ENCODE results near the gene P2RX6. TPM values are rescaled to one million over a fixed set of nuclear protein-coding genes. Genes with fewer than 3 reads are reported as not detected.

Gene P2RX6
- total RNA-seq, 2 experiments from 2014 or later, result not detected

DNA sequence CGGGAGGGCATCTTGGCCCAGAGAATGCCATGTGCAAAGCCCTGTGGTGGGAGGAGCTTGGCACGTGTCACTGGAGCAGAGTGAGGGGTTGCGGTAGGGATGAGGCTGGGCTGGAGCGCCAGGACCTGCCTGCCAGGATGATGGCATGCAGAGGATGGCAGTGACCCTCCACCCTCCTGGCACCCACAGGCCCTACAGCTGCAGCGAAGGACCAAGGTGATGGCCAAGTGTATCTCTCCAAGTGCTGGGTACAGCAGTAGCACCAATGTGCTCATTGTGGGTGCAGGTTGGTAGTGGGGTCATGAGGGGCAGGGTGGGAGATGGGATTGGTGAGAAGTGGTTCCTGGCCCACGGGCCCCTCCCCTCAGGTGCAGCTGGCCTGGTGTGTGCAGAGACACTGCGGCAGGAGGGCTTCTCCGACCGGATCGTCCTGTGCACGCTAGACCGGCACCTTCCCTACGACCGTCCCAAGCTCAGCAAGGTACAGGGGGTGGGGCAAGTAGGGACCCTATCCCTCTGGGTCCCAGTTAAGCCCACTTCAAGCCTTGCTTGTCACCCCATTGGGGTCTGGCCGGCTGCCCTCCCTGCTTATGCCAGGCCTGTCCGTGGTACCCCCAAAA is 40.5 kb upstream of the P2RX6 start:
- H3K36me3 Mint-ChIP-seq, result peaks cover 1% of the 10 kb centered on the region
- no peak for DNase-seq
- peaks cover 10% of the 10 kb centered on the region for H3K9me3 Mint-ChIP-seq
- H3K4me1 Mint-ChIP-seq (ENCODE audit: low read depth), result peaks cover 6% of the 10 kb centered on the region
- H3K27ac Mint-ChIP-seq, result no peak overlapping the region
- no peak overlapping the region for H3K4me3 Mint-ChIP-seq
- POLR2A ChIA-PET, result no interaction called here
- H3K27me3 Mint-ChIP-seq, result peaks cover 3% of the 10 kb centered on the region
- intact Hi-C loops (cut with micrococcal nuclease), result no loop called here
- CTCF ChIA-PET, result no interaction called here

DNA sequence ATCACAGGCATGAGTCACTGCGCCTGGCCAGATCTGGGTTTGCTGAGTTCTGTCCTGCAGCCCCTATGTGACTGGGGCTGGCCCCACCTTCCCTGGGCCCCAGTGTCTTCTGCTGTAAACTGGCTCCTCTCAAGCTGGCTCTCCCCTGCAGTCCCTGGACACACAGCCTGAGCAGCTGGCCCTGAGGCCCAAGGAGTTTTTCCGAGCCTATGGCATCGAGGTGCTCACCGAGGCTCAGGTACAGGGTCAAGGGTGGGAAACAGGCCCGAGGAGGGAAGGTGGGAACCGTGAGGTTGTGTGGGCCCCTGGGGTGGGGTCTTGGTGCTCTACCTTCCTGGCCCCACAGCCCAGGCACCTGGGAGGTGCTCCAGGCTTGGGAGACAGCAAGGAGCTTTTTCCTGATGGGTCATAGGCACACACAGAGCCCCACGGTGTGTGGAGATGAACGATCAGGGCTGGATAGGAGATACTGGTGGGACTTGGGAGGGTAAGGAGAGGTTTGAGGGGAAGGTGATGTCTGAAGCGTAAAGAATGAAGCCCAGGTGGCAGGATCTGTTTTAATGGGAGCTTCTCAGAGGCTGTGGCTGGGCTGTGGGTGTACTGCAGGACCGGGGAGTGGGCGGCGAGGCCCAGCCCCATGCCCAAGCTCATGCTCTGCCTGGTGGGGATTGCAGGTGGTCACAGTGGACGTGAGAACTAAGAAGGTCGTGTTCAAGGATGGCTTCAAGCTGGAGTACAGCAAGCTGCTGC is 39.2 kb upstream of the P2RX6 start:
- POLR2A ChIA-PET, result no interaction called here
- CTCF ChIA-PET, result interaction anchor here (0.8 kb wide), 1 partner anchor 15 kb away, joined by 3 read pairs; no protein-coding TSS in a partner anchor
- intact Hi-C loops (cut with micrococcal nuclease), result no loop called here

DNA sequence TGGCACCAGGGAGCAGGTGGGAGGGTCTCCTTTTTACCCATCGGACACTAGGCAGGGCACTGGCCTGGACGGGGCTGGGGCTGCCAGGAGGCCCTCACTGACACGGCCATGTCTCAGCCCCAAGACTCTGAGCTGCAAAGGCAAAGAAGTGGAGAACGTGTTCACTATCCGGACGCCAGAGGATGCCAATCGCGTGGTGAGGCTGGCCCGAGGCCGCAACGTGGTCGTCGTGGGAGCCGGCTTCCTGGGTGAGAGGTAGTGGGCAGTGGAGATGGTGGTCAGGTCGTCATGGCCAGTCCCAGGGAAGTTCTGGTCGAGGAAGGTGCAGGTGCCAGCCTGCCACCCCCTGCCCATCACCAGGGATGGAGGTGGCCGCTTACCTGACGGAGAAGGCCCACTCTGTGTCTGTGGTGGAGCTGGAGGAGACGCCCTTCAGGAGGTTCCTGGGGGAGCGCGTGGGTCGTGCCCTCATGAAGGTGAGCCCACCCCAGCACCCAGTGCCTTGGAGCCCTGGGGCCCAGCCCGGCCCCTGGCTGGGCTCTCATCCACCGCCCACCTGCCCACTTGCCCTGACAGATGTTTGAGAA is 38.6 kb upstream of the P2RX6 start:
- ChIA-PET CTCF (interaction anchor here (0.8 kb wide), 1 partner anchor 16 kb away, joined by 3 read pairs; no protein-coding TSS in a partner anchor), POLR2A (no interaction called here)
- H3K27ac Mint-ChIP-seq, result no peak overlapping the region
- no peak for DNase-seq
- H3K27me3 Mint-ChIP-seq, result peaks cover 3% of the 10 kb centered on the region
- intact Hi-C loops (cut with micrococcal nuclease), result no loop called here
- H3K4me1 Mint-ChIP-seq (ENCODE audit: low read depth), result peaks cover 24% of the 10 kb centered on the region
- peaks cover 1% of the 10 kb centered on the region for H3K36me3 Mint-ChIP-seq
- H3K4me3 Mint-ChIP-seq, result no peak overlapping the region
- H3K9me3 Mint-ChIP-seq, result peaks cover 10% of the 10 kb centered on the region

More for the DNA sequence above, 39.2 kb upstream of the P2RX6 start:
- Mint-ChIP-seq H3K36me3 (peaks cover 1% of the 10 kb centered on the region), H3K9me3 (peaks cover 10% of the 10 kb centered on the region), H3K27me3 (peaks cover 3% of the 10 kb centered on the region), H3K4me1 (ENCODE audit: low read depth) (peaks cover 17% of the 10 kb centered on the region), H3K27ac (no peak overlapping the region), H3K4me3 (no peak overlapping the region)
- DNase-seq, result no peak

DNA sequence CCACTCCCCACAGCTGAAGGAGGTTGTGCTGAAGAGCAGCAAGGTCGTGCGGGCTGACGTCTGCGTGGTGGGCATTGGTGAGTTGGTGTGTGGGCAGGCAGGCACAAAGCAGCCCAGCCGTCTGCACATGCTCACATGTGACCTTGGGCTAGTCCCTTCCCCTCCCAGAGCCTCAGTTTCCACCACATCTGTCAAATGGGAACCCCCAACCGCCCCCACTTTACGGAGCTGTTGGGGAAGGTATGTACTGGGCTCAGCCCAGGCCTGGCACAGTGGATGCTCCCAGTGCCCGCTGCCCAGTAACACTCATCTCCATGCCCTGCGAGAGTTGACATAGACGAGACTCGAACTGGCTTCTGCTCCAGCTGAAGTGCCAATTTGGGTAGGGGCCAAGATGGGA is 37.9 kb upstream of the P2RX6 start:
- peaks cover 3% of the 10 kb centered on the region for H3K27me3 Mint-ChIP-seq
- intact Hi-C loops (cut with micrococcal nuclease), result no loop called here
- ChIA-PET POLR2A (no interaction called here), CTCF (no interaction called here)
- no peak for DNase-seq
- H3K4me3 Mint-ChIP-seq, result no peak overlapping the region
- H3K27ac Mint-ChIP-seq, result no peak overlapping the region
- peaks cover 10% of the 10 kb centered on the region for H3K9me3 Mint-ChIP-seq
- peaks cover 26% of the 10 kb centered on the region for H3K4me1 Mint-ChIP-seq (ENCODE audit: low read depth)
- H3K36me3 Mint-ChIP-seq, result peaks cover 1% of the 10 kb centered on the region

DNA sequence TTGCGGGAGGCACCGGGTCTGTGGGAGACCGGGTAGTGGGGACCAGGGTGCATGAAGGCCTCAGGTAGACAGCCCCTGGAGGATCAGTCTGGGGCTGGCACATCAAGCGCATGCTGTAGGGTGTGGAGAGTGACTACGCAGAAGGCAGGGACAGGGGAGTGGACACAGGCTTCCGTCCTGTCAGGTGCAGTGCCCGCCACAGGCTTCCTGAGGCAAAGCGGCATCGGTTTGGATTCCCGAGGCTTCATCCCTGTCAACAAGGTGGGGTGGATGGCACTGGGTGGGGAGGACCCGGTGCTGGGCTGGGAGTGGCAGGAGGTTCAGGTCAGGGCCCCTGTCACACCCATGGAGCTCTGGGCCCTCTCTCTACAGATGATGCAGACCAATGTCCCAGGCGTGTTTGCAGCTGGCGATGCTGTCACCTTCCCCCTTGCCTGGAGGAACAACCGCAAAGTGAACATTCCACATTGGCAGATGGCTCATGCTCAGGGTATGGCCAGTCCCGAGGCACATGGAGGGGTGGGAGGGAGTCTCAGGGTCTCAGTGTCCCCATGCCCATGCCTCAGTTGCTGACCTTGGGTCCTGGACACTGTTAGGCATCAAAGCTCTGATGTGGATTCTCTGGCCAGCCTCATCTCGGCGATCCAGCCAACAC is 37.3 kb upstream of the P2RX6 start:
- H3K4me3 Mint-ChIP-seq, result no peak overlapping the region
- CTCF ChIA-PET, result no interaction called here
- DNase-seq, result no peak
- peaks cover 4% of the 10 kb centered on the region for H3K36me3 Mint-ChIP-seq
- H3K9me3 Mint-ChIP-seq, result peaks cover 10% of the 10 kb centered on the region
- peaks cover 27% of the 10 kb centered on the region for H3K4me1 Mint-ChIP-seq (ENCODE audit: low read depth)
- POLR2A ChIA-PET, result no interaction called here
- no peak overlapping the region for H3K27ac Mint-ChIP-seq
- intact Hi-C loops (cut with micrococcal nuclease), result no loop called here
- H3K27me3 Mint-ChIP-seq, result peaks cover 3% of the 10 kb centered on the region

DNA sequence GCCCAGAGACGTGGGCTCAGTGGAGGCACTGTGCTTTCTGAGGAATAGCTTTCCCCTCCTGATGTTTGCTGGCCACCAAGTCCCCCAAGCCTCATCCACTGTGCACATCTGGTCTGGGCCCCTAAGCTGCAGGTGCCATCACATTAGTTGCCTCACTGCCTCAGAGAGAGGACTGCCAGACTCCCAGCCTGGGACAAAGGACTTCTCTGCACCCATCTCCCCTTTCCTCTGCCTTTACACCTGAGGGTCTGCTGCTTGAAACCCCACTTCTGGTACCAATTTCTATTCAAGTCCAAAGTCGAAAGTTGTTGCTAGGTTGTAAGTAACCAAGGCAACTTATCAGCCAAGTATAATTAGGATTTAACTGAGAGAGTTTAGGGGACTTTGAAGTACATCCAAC is 36.5 kb upstream of the P2RX6 start:
- intact Hi-C loops (cut with micrococcal nuclease), result no loop called here
- Mint-ChIP-seq H3K27ac (no peak overlapping the region), H3K4me3 (no peak overlapping the region), H3K36me3 (peaks cover 5% of the 10 kb centered on the region), H3K9me3 (peaks cover 10% of the 10 kb centered on the region), H3K27me3 (peaks cover 3% of the 10 kb centered on the region), H3K4me1 (ENCODE audit: low read depth) (peaks cover 35% of the 10 kb centered on the region)
- no peak for DNase-seq
- POLR2A ChIA-PET, result no interaction called here
- CTCF ChIA-PET, result interaction anchor here (1.0 kb wide), 1 partner anchor 63 kb away, joined by 3 read pairs; no protein-coding TSS in a partner anchor

DNA sequence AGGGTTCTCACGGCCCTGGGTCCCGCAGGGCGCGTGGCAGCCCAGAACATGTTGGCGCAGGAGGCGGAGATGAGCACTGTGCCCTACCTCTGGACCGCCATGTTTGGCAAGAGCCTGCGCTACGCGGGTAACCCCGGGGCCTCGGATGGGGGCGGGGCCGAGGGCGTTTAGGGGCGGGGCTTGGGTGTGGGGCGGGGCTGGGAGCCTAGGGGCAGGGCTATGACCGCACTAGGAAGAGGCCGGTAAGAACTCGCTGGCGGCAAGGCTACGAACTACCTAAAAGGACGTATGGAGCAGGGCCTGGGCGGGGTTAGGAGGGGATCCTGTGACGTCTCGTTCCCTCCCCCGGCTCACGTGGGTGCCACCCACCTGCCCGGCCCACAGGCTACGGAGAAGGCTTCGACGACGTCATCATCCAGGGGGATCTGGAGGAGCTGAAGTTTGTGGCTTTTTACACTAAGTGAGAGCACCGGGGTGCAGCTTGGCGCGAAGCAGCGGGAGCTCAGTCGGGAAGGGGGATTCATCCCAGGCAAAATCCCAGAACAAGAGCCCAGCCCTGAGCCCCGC is 35.6 kb upstream of the P2RX6 start:
- peaks cover 43% of the 10 kb centered on the region for H3K4me1 Mint-ChIP-seq (ENCODE audit: low read depth)
- H3K27me3 Mint-ChIP-seq, result peaks cover 3% of the 10 kb centered on the region
- intact Hi-C loops (cut with micrococcal nuclease), result no loop called here
- H3K4me3 Mint-ChIP-seq, result peak overlapping the region; percentile 64
- H3K27ac Mint-ChIP-seq, result no peak overlapping the region
- peaks cover 9% of the 10 kb centered on the region for H3K36me3 Mint-ChIP-seq
- ChIA-PET POLR2A (interaction anchor here (0.6 kb wide), 1 partner anchor 23 kb away, joined by 3 read pairs; the partner anchor contains the start of gene THAP7), CTCF (interaction anchor here (0.8 to 3.1 kb wide), 3 partner anchors 18 to 62 kb away, joined by 3 to 17 read pairs (median 3); partner anchors contain the start of gene THAP7)
- H3K9me3 Mint-ChIP-seq, result peaks cover 10% of the 10 kb centered on the region
- DNase-seq, result peak; percentile 80

DNA sequence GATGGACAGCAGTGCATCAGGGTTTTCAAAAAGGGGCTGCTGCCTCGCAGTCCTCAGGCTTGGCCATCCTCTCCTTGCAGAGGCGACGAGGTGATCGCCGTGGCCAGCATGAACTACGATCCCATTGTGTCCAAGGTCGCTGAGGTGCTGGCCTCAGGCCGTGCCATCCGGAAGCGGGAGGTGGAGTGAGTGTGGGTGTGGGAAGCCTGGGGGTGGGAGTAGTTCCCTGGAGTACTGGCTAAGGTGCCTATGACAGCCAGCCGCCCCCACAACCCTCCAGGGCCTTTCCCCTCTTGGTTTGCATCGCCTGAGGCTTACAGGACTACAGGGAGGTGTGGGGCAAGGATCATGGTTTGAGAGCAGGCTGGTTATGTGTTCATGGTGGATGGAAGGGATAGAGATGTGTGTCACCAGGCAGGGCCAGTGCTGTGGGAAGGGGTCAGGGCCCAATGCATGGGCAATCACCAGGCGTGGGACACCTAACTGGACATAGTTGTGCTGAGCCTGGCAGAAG is 35.0 kb upstream of the P2RX6 start:
- intact Hi-C loops (cut with micrococcal nuclease), result no loop called here
- H3K4me3 Mint-ChIP-seq, result no peak overlapping the region
- peaks cover 3% of the 10 kb centered on the region for H3K27me3 Mint-ChIP-seq
- ChIA-PET POLR2A (interaction anchor here (1.2 kb wide), 1 partner anchor 21 kb away, joined by 3 read pairs; no protein-coding TSS in a partner anchor), CTCF (interaction anchor here (0.6 to 3.1 kb wide), 2 partner anchors 19 to 23 kb away, joined by 3 to 17 read pairs; partner anchors contain the start of gene THAP7)
- H3K4me1 Mint-ChIP-seq (ENCODE audit: low read depth), result peaks cover 43% of the 10 kb centered on the region
- no peak for DNase-seq
- H3K9me3 Mint-ChIP-seq, result peaks cover 10% of the 10 kb centered on the region
- H3K27ac Mint-ChIP-seq, result no peak overlapping the region
- peaks cover 9% of the 10 kb centered on the region for H3K36me3 Mint-ChIP-seq

DNA sequence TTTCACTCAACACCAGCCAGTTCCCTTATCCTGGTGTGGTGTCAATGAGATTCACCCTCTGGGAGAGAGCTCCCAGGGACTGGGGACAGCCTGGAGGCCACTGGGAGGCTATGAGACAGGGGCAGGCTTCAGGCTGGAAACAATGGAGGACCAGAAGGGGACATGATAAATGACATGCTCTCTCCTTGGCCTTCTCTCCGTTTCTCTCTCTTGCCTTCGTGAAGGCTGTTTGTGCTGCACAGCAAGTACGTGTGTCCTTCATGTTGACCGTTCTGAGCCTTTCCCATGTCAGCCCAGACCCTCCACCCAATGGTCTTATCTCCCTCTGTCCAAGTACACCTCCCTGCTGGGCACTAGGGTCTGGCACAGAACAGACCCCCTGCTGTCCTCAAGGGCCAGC is 34.4 kb upstream of the P2RX6 start:
- peaks cover 9% of the 10 kb centered on the region for H3K36me3 Mint-ChIP-seq
- peaks cover 10% of the 10 kb centered on the region for H3K9me3 Mint-ChIP-seq
- CTCF ChIA-PET, result interaction anchor here (0.6 to 3.1 kb wide), 3 partner anchors 19 to 135 kb away, joined by 3 to 17 read pairs (median 3); partner anchors contain the start of gene THAP7
- intact Hi-C loops (cut with micrococcal nuclease), result no loop called here
- H3K27ac Mint-ChIP-seq, result no peak overlapping the region
- H3K27me3 Mint-ChIP-seq, result peaks cover 3% of the 10 kb centered on the region
- H3K4me3 Mint-ChIP-seq, result no peak overlapping the region
- POLR2A ChIA-PET, result interaction anchor here (1.2 kb wide), 1 partner anchor 20 kb away, joined by 3 read pairs; no protein-coding TSS in a partner anchor
- no peak for DNase-seq
- H3K4me1 Mint-ChIP-seq (ENCODE audit: low read depth), result peaks cover 43% of the 10 kb centered on the region

DNA sequence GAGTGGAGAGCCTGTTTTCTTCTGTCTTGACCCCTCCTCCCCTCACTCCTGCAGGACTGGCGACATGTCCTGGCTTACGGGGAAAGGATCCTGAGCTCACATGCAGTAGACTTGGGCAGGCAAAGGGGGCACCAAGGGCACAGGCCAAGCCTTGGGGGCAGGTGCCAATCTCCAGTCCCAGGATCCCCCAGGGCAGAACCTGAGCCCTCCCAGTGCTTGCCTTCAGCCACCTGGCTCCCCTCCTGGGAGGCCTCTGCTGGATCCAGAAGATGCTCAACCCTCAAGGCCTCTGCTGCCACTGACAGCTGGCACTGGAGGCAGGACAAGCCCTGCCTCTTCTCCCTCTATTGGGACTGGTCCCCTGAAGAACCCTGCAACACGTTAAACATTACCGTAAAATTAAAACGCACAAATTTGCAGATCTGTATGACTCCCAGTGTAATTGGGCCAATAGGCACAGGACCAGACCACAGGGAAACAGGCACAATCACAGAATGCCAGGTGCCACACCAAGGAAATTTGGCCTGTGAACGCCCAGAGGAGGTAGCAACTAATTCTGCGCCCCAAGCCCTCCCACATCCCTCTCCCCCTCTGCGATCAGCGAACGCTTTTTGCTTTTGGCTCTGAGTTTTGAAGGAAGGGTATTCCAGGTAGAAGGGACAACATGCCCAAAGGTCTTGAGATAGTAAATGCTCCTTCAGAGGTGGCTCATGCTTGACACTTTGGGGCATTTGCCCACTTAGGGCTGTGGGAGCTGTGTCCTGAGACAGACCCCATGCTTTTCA is 33.8 kb upstream of the P2RX6 start:
- ChIA-PET CTCF (interaction anchor here (0.6 to 3.1 kb wide), 7 partner anchors 19 to 135 kb away, joined by 3 to 17 read pairs (median 4); partner anchors contain the start of gene THAP7), POLR2A (interaction anchor here (1.2 to 1.3 kb wide), 2 partner anchors 18 to 20 kb away, joined by 3 to 6 read pairs; no protein-coding TSS in a partner anchor)
- Mint-ChIP-seq H3K9me3 (peaks cover 10% of the 10 kb centered on the region), H3K27me3 (no peaks in the 10 kb centered on the region), H3K4me3 (peak overlapping the region; percentile 95), H3K4me1 (ENCODE audit: low read depth) (peaks cover 43% of the 10 kb centered on the region), H3K36me3 (peaks cover 11% of the 10 kb centered on the region), H3K27ac (peak overlapping the region; percentile 84)
- intact Hi-C loops (cut with micrococcal nuclease), result no loop called here
- DNase-seq, result no peak
